Superior temporal gyrus (tissue), 1 donor: ENCODE measurements around the gene PLD6.
"Not testable (repeated sequence)": the region's sequence is repeated elsewhere in the genome, so short reads cannot be mapped to it uniquely, and the experiment has no call there.

Experiments
- DNase-seq: peaks from one replicate; pipeline ENCODE4 v3.0.0-alpha.2; 2016; ENCODE audit errors: extremely low spot score

PLD6 gene

GRCh38 chr17:17201271-17201670, 4.9 kb downstream of the PLD6 start:
- no peak for DNase-seq

GRCh38 chr17:17200831-17201230, 5.3 kb downstream of the PLD6 start:
- DNase-seq, result no peak

- DNase-seq, result no peak
Measured at GRCh38 chr17:17200311-17200710, 5.8 kb downstream of the PLD6 start.

- no peak for DNase-seq
Measured at GRCh38 chr17:17198281-17198680, 7.9 kb downstream of the PLD6 start.

- no peak for DNase-seq
Measured at GRCh38 chr17:17196776-17197175, 9.4 kb downstream of the PLD6 start.

- not testable (repeated sequence) for DNase-seq
Measured at GRCh38 chr17:17195466-17195865, 10.7 kb downstream of the PLD6 start.

- peak; percentile 62 for DNase-seq
Measured at GRCh38 chr17:17191961-17192381, 14.2 kb downstream of the PLD6 start.

- no peak for DNase-seq
Measured at GRCh38 chr17:17191346-17191792, 14.8 kb downstream of the PLD6 start.

GRCh38 chr17:17190188-17190587, 15.9 kb downstream of the PLD6 start:
- no peak for DNase-seq

GRCh38 chr17:17189559-17189958, 16.6 kb downstream of the PLD6 start:
- DNase-seq, result no peak

- DNase-seq, result no peak
Measured at GRCh38 chr17:17188586-17188985, 17.5 kb downstream of the PLD6 start.

- no peak for DNase-seq
Measured at GRCh38 chr17:17186551-17187505, 19.3 kb downstream of the PLD6 start.

- DNase-seq, result no peak
Measured at GRCh38 chr17:17186051-17186450, 20.1 kb downstream of the PLD6 start.

GRCh38 chr17:17184985-17185757, 21.0 kb downstream of the PLD6 start:
- not testable (repeated sequence) for DNase-seq

GRCh38 chr17:17183744-17184143, 22.4 kb downstream of the PLD6 start:
- no peak for DNase-seq

GRCh38 chr17:17182598-17183136, 23.5 kb downstream of the PLD6 start:
- no peak for DNase-seq

- DNase-seq, result no peak
Measured at GRCh38 chr17:17181666-17182597, 24.2 kb downstream of the PLD6 start.

GRCh38 chr17:17180741-17181525, 25.2 kb downstream of the PLD6 start:
- DNase-seq, result no peak

- no peak for DNase-seq
Measured at GRCh38 chr17:17180141-17180603, 26.0 kb downstream of the PLD6 start.

GRCh38 chr17:17179371-17179827, 26.7 kb downstream of the PLD6 start:
- DNase-seq, result no peak
